T-helper 17 cell (primary cell): Measurements from ENCODE around the gene CLDN19. TPM values are rescaled to one million over a fixed set of nuclear protein-coding genes. Genes with fewer than 3 reads are reported as not detected.
"Not testable (repeated sequence)": the region's sequence is repeated elsewhere in the genome, so short reads cannot be mapped to it uniquely, and the experiment has no call there.

ENCODE experiments used
- ATAC-seq: fragments of 150-1000 bp; cut with Tn5 transposase; 2 replicates; pipeline ENCODE4 v1.10.0; 2021; ENCODE audit warnings: mild to moderate bottlenecking, moderate library complexity
- DNase-seq, 3 donors: peaks; one replicate each; pipeline versions ENCODE4 v3.0.0 to v3.0.0-alpha.2; 2020 to 2021
- H3K9me3 ChIP-seq: one replicate; pipeline ENCODE4 v1.7.0; 2013; ENCODE audit warnings: low read length, mild to moderate bottlenecking; ENCODE audit not compliant: control insufficient read depth, poor library complexity, severe bottlenecking
- H3K27ac Mint-ChIP-seq: one replicate; pipeline ENCODE4 v1.8.0; 2022; ENCODE audit warnings: mild to moderate bottlenecking, moderate library complexity, mixed read lengths
- H3K27me3 Mint-ChIP-seq: one replicate; pipeline ENCODE4 v1.8.0; 2022; ENCODE audit warnings: mixed read lengths
- H3K36me3 Mint-ChIP-seq: one replicate; pipeline ENCODE4 v1.8.0; 2022; ENCODE audit warnings: low read depth, mixed read lengths
- H3K4me1 Mint-ChIP-seq: one replicate; pipeline ENCODE4 v1.8.0; 2022; ENCODE audit warnings: mild to moderate bottlenecking, mixed read lengths
- H3K4me3 Mint-ChIP-seq: one replicate; pipeline ENCODE4 v1.8.0; 2022; ENCODE audit warnings: mild to moderate bottlenecking, moderate library complexity, mixed read lengths
- total RNA-seq, 4 donors: library from RNA in 2 of 4; stranded (reverse) in 2 of 4; gene quantifications; one replicate each; pipeline ENCODE4 v1.2.3 and lab custom pipeline; 2022 to 2026

Gene CLDN19
- total RNA-seq, 2 donors from 2014 or later = not detected

DNA sequence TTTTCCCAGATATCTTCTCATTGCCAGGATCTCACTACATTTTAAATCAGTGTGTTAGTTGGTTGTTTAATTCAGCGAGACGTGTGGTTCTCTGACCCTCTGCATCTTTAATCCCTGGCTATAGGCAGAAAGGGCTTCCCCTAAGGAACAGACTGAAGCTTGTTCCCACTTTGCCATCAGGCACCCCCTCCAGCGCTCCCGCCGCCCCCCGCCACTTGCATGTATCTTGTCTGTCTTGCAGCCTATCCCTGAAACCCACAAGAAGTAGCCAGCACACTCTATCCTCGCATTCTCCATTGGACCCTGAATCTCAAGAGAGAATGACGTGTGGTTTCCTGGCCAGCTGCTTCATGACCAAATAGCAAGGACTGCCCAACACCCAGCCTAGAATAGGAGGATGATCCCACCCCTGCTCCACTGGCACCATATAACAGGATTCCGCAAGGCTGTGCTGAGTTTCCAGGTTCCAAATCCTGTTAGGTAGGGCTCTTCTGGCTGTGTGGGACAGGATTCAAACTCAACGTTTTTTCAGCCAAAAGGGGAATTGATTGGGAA is 7.8 kb downstream of the CLDN19 start:
- ATAC-seq (no peak), DNase-seq (no peak)
- H3K4me3 Mint-ChIP-seq = no peak overlapping the region
- H3K36me3 Mint-ChIP-seq = no peaks in the 10 kb centered on the region
- H3K27ac Mint-ChIP-seq = no peak overlapping the region
- H3K4me1 Mint-ChIP-seq = peaks cover 9% of the 10 kb centered on the region
- H3K27me3 Mint-ChIP-seq = no peaks in the 10 kb centered on the region
- no peaks in the 10 kb centered on the region for H3K9me3 ChIP-seq

GRCh38 chr1:42731585-42731984 is 8.5 kb downstream of the CLDN19 start:
- Mint-ChIP-seq H3K4me3 (no peak overlapping the region), H3K4me1 (peaks cover 3% of the 10 kb centered on the region), H3K36me3 (no peaks in the 10 kb centered on the region), H3K27ac (no peak overlapping the region), H3K27me3 (no peaks in the 10 kb centered on the region)
- DNase-seq (no peak), ATAC-seq (no peak)
- H3K9me3 ChIP-seq = no peaks in the 10 kb centered on the region

DNA sequence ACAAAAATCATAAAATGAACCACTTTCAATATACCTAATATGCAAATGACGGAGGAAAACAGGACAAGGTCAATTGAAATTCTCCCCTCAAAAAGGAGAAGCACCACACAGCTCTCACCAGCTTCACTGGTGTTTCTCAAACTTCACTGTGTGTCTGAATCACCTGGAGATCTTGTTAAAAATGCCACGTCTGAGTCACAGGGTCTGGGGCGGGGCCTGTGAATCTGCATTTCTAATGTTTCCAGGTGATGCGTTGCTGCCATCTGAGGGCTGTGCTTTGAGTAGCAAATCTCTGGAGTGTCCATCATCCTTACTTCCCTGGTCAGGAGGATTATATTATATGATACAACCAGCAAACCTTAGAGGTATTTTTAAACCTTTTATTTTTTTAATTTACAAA is 9.0 kb downstream of the CLDN19 start:
- Mint-ChIP-seq H3K4me1 (no peaks in the 10 kb centered on the region), H3K36me3 (no peaks in the 10 kb centered on the region), H3K27ac (no peak overlapping the region), H3K4me3 (no peak overlapping the region), H3K27me3 (no peaks in the 10 kb centered on the region)
- no peaks in the 10 kb centered on the region for H3K9me3 ChIP-seq
- no peak for ATAC-seq
- DNase-seq = no peak

DNA sequence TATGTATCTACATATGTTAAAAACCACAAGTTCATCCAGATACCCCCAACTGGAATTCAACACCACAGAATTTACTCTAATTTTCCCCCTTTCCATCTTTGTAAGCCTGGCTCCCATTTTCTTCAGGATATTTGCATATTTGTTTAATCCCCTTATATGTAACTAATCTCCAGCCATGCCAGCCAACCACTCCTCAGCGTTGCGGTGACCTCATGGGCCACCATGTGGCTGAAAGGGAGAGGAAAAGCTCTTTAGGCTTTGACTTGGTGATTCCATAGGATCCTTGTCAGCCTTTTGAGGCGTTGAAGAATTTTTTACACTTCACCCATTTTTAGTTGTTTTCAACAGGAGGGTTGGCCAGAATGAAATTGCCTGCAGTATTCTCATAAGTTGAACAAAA is 10.0 kb downstream of the CLDN19 start:
- Mint-ChIP-seq H3K27ac (no peak overlapping the region), H3K4me3 (no peak overlapping the region), H3K36me3 (no peaks in the 10 kb centered on the region), H3K27me3 (no peaks in the 10 kb centered on the region), H3K4me1 (no peaks in the 10 kb centered on the region)
- no peak for ATAC-seq
- no peaks in the 10 kb centered on the region for H3K9me3 ChIP-seq
- no peak for DNase-seq

DNA sequence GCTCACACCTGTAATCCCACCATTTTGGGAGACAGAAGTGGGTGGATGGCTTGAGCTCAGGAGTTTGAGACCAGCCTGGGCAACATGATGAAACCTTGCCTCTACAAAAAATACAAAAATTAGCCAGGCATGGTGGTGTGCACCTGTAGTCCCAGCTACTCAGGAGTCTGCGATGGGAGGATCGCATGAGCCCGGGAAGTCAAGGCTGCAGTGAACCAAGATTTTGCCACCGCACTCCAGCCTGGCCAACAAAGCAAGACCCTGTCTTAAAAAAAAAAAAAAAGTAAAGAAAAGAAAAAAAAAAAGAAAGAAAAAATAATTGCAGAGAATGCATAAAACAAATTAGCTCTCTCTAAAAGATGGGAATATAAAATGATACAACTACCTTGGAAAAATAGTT is 14.2 kb downstream of the CLDN19 start:
- H3K4me3 Mint-ChIP-seq, H3K4me1 Mint-ChIP-seq, H3K27ac Mint-ChIP-seq, ATAC-seq, H3K27me3 Mint-ChIP-seq, H3K9me3 ChIP-seq, DNase-seq, H3K36me3 Mint-ChIP-seq: not testable (repeated sequence)

DNA sequence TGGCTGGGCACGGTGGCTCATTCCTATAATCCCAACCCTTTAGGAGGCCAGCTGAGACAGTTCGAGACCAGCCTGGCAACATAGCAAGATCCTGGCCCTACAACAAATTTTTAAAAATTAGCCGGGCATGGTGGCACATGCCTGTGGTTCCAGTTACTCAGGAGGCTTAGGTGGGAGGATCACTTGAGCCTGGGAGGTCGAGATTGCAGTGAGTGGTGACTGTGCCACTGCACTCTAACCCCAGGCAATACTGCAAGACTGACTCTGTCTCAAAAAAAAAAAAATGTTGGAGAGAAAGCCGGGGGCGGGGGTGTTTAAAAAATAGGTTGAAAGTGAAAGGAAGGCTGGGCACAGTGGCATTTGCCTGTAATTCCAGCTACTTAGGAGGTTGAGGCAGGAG is 16.5 kb downstream of the CLDN19 start:
- DNase-seq (no peak), ATAC-seq (no peak)
- no peaks in the 10 kb centered on the region for H3K27me3 Mint-ChIP-seq
- no peaks in the 10 kb centered on the region for H3K9me3 ChIP-seq
- H3K4me3 Mint-ChIP-seq = no peak overlapping the region
- H3K27ac Mint-ChIP-seq = no peak overlapping the region
- peaks cover 2% of the 10 kb centered on the region for H3K36me3 Mint-ChIP-seq
- no peaks in the 10 kb centered on the region for H3K4me1 Mint-ChIP-seq

DNA sequence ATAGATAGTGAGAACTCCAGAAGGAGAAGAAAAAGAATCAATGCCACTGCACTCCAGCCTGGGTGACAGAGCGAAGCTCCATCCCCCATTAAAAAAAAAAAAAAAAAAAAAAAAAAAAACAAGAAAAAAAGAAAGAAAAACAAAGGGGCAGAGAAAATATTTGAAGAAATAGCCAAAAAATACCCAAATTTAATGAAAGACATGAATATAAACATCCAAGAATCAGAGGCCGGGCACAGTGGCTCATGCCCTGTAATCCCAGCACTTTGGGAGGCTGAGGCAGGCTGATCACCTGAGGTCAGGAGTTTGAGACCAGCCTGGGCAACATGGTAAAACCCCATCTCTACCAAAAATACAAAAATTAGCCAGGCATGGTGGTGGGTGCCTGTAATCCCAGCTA is 17.6 kb downstream of the CLDN19 start:
- not testable (repeated sequence) for H3K4me3 Mint-ChIP-seq, H3K36me3 Mint-ChIP-seq, DNase-seq, H3K27me3 Mint-ChIP-seq, H3K9me3 ChIP-seq, H3K4me1 Mint-ChIP-seq, H3K27ac Mint-ChIP-seq, ATAC-seq

DNA sequence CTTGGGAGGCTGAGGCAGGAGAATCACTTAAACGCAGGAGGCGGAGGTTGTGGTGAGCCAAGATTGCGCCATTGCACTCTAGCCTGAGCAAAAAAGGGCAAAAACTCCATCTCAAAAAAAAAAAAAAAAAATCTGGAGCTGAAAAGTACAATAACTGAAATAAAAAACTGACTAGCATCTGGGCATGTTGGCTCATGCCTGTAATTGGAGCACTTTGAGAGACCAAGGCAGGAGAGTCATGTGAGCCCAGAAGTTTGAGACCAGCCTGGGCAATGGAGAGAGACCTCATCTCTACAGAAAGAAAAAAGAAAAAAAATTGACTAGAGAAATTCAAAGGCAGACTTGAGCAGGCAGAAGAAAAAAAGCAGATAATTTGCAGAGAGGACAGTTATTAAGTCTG is 18.1 kb downstream of the CLDN19 start:
- Mint-ChIP-seq H3K27me3 (no peaks in the 10 kb centered on the region), H3K4me3 (no peak overlapping the region), H3K36me3 (peaks cover 5% of the 10 kb centered on the region), H3K27ac (no peak overlapping the region), H3K4me1 (peaks cover 4% of the 10 kb centered on the region)
- no peak for ATAC-seq
- no peak for DNase-seq
- H3K9me3 ChIP-seq = no peaks in the 10 kb centered on the region

GRCh38 chr1:42720868-42721267 is 19.2 kb downstream of the CLDN19 start:
- Mint-ChIP-seq H3K27ac (no peak overlapping the region), H3K4me1 (peaks cover 7% of the 10 kb centered on the region), H3K4me3 (no peak overlapping the region), H3K36me3 (peaks cover 7% of the 10 kb centered on the region), H3K27me3 (no peaks in the 10 kb centered on the region)
- H3K9me3 ChIP-seq = no peaks in the 10 kb centered on the region
- DNase-seq (no peak), ATAC-seq (no peak)

GRCh38 chr1:42714441-42714840 is 25.6 kb downstream of the CLDN19 start:
- H3K9me3 ChIP-seq, H3K27ac Mint-ChIP-seq, H3K27me3 Mint-ChIP-seq, ATAC-seq, DNase-seq, H3K4me3 Mint-ChIP-seq, H3K4me1 Mint-ChIP-seq: not testable (repeated sequence)
- peaks cover 13% of the 10 kb centered on the region for H3K36me3 Mint-ChIP-seq

DNA sequence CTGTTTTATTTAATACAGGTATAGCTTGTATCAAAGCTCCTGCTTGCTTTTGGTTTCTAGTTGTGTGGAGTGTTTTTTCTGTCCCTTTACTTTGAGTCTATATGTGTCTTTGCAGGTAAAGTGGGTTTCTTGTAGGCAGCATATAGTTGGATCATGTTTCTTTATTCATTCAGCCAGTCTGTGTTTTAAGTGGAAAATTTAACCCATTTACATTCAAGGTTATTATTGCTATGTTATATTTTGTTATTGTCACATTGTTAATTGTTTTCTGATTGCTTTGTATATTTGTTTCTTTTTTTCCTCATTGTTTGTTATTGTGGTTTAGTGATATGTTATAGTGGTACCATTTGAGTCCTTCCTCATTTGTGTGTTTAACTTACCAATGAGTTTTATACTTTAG is 26.7 kb downstream of the CLDN19 start:
- H3K4me1 Mint-ChIP-seq = peaks cover 9% of the 10 kb centered on the region
- ATAC-seq = no peak
- no peaks in the 10 kb centered on the region for H3K27me3 Mint-ChIP-seq
- no peak for DNase-seq
- H3K27ac Mint-ChIP-seq = no peak overlapping the region
- H3K9me3 ChIP-seq = peaks cover 4% of the 10 kb centered on the region
- H3K36me3 Mint-ChIP-seq = peaks cover 13% of the 10 kb centered on the region
- no peak overlapping the region for H3K4me3 Mint-ChIP-seq

DNA sequence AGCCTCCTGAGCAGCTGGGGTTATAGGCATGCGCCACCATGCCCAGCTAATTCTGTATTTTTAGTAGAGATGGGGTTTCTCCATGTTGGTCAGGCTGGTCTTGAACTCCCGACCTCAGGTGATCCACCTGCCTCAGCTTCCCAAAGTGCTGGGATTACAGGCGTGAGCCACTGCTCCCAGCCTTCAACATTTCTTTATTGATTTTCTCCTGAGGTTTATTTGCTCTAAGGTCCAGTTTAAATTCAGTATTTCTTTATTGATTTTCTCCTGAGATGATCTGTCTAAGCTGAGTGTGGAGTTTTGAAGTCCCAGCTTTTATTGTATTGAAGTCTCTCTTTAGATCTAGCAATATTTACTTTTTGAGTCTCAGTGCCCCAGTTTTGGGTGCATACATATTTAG is 27.2 kb downstream of the CLDN19 start:
- not testable (repeated sequence) for H3K27ac Mint-ChIP-seq, H3K4me1 Mint-ChIP-seq, H3K9me3 ChIP-seq, DNase-seq, H3K4me3 Mint-ChIP-seq, ATAC-seq, H3K27me3 Mint-ChIP-seq
- H3K36me3 Mint-ChIP-seq = peaks cover 13% of the 10 kb centered on the region

GRCh38 chr1:42703888-42704464 is 36.1 kb downstream of the CLDN19 start:
- DNase-seq = no peak
- Mint-ChIP-seq H3K27me3 (no peaks in the 10 kb centered on the region), H3K27ac (peak overlapping the region; percentile 78), H3K36me3 (peaks cover 16% of the 10 kb centered on the region), H3K4me3 (no peak overlapping the region), H3K4me1 (peaks cover 10% of the 10 kb centered on the region)
- peak; percentile 8 for ATAC-seq
- H3K9me3 ChIP-seq = no peaks in the 10 kb centered on the region

DNA sequence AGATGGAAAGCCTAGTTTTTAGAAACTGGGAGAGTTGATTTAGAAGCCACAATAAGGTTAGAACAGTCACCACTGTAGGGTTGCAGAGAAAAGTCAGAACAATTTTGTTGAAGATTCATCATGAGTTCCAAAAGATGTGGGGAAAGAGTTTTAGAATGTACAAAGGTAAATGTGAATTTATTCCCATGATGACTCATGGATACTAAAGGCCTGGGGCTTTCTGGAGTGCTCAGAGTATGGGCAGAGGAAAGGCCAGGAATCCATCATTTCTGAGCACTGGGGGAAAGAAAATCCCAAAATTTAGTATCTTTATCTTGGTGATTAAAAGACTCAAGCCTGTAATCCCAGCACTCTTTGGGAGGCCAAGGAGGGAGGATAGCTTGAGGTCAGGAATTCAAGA is 40.0 kb downstream of the CLDN19 start:
- H3K36me3 Mint-ChIP-seq = peaks cover 19% of the 10 kb centered on the region
- peak overlapping the region; percentile 37 for H3K4me3 Mint-ChIP-seq
- DNase-seq (no peak), ATAC-seq (no peak)
- peaks cover 22% of the 10 kb centered on the region for H3K4me1 Mint-ChIP-seq
- peak overlapping the region; percentile 91 for H3K27ac Mint-ChIP-seq
- no peaks in the 10 kb centered on the region for H3K27me3 Mint-ChIP-seq
- no peaks in the 10 kb centered on the region for H3K9me3 ChIP-seq
